Stimulated activated CD4-positive, alpha-beta T cell treated with anti-CD3 and anti-CD28 coated beads, Interleukin-15, amount 100 ng/mL, for 48 hours (primary cell): ENCODE results near the gene MCTP2.

Source experiments
- DNase-seq, 2 donors: peaks; one replicate each; pipeline ENCODE4 v3.0.0-alpha.2; 2020; ENCODE audit warnings: low read depth in 2 of 2

Gene MCTP2

DNA sequence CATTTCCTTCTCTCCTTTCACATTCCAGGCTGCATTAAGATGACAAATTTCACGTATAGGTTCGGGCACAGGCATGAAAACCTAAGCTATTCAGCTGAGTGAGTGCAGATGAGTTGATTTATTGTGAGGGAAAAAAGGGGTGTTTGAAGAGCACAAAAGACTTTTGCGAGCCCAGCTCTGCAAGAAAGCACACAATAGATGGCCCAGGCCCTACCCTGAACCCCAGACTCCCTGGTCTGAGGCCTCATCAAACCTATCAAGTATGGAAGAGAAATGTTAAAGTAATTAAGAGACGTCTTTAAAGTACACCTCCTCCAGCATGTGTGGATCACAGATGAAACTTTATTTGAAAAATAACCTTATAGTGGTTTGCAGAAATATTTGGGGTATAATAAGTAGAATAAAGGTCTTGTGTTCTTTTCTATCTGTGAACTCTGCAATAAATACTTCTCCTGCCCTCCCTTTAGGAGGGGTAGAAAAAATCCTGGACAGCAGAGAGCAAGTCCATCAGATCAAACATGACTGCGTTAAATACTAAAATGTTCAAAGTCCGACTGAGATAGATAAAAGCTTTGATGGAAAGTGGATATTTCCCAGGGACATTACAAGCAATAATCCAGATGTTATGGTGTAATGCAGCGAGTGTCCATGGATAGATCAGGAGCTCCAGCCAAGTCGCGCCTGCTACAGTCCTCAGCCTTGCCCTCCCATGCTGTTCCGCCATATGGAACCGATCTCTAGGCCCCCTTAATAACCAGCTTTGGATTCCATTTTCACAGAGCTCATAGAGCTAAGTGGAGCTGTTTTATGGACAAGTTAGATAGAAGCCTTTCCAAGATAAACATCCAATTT is 121.5 kb downstream of the MCTP2 start:
- DNase-seq, result no peak

GRCh38 chr15:94353488-94353820 is 122.1 kb downstream of the MCTP2 start:
- DNase-seq, result no peak

DNA sequence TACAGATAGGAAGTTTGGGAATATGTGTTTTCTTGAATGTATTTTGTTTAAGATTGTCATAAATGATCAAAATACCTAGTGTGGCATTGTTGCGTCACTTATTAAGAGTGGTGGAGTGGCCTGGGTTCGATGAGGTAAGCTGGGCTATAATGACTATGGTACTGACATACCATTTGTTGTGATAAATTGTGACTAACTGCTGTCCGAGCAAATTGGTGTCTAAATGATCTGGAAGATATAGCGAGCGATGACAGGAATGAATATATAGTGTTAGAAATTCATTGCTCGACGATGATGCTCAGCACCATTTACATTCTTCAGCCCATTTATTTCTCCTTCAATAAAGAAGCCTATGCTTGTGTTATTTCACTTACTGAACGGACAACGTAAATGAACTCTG is 123.3 kb downstream of the MCTP2 start:
- DNase-seq, result no peak

DNA sequence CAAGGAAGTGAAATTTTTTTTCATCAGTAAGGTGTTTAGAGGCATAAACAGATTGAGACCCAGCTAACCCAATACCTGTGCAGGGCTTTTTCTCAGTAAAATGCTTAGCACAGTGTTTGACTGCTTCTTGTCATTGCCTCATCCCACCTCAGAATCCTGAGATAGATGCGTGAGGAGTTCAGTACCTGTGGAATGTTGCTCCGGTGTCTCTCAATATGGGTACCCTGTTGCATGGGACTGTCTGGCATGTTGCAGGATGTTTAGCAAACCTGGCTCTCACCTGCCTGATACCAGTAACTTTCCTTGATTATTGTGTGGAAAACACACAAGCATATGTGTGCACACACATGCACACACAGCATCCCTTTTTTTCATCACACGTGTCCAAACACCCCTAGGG is 128.4 kb downstream of the MCTP2 start:
- DNase-seq, result no peak

DNA sequence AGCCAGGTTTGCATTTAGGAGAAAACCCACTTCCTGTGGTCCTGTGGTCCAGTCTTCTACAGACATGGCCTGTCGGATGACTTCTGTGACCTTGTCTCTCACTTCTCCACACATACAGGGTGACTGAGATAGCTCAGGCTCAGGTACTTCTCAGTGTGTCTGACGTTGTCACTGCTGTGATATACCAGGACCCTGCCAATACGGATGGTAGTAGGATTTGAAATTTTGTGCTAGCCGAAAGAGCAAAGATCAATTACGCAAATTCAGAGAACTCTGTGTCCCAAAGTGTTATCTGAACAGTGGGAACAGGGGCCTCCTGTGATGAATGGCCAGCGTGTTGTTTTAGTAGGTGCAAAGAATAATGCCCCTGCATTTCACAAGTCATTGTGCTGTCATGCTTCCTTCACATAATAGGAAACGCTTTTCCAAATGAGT is 128.9 kb downstream of the MCTP2 start:
- no peak for DNase-seq

GRCh38 chr15:94362385-94363092 is 131.2 kb downstream of the MCTP2 start:
- no peak for DNase-seq

DNA sequence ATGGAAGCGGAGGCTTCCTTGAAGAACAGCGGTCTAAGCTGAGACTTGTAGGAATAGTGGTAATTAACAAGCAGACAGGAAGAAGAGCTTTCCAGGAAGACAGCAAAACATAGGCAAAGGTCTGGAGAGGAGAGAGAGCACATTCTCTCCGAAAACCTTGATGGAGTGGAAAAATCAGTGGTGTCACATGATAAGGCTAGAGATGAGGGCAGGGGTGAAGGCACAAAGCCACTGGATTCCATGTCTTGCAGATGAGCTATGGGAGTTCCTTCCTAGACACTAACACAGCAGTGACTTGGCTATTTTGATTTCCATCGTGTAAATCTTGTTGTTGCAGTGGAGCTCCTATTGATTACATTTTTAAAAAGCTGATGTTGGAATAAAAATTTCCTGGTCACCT is 132.0 kb downstream of the MCTP2 start:
- DNase-seq, result no peak

GRCh38 chr15:94366781-94367180 is 135.4 kb downstream of the MCTP2 start:
- DNase-seq, result no peak

DNA sequence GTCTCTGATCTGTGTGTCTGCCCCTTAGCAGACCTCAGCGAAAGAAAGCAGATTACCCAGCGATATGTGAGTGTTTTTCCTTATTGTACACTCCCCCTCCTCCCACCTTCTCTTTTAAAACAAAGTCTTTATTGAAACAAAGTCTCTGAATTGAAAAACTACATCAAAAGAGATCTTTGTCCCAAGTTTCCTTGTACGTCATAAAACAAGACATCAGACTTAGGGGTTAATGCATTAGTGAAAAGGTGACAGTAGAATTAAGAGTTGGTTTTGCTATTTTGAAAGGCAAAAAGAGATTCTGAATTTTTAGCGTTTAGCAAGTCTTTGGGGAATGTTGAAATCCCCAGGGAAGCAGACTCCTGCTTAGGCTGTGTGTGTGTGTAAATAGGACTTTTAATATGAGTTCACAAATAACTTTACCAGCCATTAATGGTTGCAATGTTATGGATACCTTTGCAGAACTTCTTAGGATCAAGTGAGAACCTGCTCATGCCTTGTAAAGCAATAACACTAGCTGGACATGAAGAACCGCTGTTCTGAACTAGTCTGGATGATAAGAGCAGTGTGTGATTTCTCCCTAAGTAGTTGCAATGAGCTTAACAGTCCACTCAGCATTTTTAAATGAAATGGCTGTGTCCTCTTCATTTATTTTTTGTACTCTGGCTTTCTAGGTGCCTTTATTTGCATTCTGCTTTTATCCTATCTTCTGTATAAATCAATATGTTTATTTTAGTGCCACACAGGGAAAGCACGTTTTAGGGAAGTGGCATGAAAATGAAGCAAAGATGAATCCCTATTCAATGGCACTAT is 136.6 kb downstream of the MCTP2 start:
- no peak for DNase-seq

- no peak for DNase-seq
Observed at GRCh38 chr15:94370206-94370935, 139.0 kb downstream of the MCTP2 start.

DNA sequence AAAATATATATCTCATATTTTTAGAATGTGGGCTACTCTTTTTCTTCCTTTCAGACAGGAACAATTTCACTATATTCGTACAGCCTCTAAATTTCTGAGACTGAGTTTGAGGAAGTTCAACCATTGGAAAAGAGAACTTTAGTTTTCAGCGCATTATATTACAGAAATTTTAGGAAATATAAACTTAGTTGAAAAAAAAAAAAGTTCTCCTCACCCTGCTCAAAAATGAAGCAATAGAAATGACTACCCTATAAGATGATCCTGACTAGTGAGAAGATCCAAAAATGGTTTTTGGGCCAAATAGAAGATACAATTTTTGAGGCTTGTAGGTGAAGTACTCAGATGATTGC is 139.6 kb downstream of the MCTP2 start:
- DNase-seq, result no peak

GRCh38 chr15:94372821-94373220 is 141.5 kb downstream of the MCTP2 start:
- DNase-seq, result no peak

DNA sequence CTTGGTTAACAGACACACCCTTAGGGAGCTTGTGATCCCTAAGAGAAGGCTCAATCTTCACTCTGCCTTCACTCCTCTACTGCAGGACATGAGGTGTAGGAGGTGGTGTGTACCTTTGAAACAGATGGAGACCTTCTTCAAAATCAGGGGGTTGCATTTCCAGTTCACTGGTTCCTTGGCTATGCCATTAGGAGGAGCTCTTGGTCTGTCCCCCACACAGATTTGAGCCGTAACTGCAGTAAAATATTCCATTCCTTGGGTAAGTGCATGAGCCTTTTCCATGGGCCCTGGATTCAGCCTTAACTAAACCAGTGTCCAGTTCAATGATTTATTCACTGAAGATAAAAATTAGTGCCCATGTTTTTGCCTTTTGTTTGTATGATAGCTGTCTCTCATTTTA is 144.6 kb downstream of the MCTP2 start:
- no peak for DNase-seq

DNA sequence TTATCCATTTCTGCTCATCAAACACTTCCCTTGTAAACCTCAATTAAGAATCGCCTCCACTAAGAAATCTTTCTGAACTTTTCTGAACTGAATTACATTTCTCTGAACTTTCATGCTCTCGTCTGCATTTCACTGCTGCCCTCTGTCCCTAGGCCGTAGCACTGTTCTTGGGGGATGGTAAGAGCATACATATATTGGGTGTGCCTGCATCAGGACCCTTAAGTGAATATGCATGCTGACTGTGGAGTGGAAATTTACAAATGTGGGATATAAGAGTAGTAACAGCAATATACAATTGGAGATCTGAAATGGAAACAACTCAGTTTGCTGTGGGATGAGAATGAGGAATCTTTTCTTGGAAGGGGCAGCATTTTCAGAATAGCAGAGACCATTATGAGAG is 148.6 kb downstream of the MCTP2 start:
- DNase-seq, result no peak

- no peak for DNase-seq
Observed at GRCh38 chr15:94380798-94381197, 149.4 kb downstream of the MCTP2 start.

DNA sequence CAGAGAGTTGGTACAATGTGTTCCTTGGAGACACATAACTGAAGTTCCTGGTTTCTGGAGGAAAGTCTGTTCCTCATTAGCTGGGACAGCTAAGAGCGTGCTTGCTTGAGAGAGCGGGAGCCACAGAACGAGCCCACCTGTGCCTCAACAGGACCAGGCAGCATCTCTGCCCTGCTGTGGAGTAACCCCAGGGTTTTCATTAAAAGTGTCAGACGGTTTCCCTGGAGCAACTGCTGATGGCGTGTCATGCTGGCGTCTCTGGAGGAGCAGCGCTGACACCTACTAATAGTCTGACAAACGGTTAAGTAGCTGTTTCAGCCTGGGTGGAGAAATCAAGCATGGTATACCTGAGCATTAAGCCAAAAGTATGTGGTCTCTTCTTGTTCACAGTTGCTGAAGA is 150.0 kb downstream of the MCTP2 start:
- no peak for DNase-seq

DNA sequence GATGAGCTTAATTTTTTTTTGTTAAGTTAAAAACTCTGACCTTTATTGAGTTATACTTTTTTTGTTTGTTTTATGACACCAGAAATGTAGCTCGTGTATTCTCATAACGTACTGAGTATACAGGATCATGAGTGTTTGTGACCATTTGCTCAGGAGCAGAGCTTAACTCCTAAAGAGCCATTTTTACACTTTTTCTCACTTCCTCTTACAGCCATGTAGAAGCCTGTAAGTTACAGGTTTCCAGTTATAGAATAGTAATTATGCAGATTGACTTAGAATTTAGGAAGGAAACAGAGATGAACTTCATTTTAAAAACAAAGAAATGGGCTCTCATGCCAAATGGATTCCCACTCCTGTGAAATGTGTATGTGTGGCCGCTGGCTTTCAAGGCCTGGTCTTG is 151.7 kb downstream of the MCTP2 start:
- no peak for DNase-seq

GRCh38 chr15:94383706-94384105 is 152.3 kb downstream of the MCTP2 start:
- no peak for DNase-seq

DNA sequence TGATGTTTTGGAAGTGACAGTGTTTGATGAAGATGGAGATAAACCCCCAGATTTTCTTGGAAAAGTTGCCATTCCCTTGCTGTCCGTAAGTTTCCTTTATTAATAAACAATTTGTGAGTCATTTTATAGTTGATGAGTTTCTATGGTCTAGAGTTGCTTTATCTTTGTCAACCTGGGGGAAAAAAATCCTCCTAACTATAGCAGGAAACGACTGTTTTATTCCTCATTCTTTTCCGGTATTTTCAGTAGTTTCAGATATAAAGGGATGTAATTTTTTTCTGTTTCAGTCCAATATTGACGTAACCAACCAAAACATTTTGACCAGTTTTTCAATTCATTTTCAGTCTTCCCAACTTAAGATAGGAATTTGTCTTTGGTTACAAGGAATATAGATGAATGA is 154.1 kb downstream of the MCTP2 start:
- no peak for DNase-seq

DNA sequence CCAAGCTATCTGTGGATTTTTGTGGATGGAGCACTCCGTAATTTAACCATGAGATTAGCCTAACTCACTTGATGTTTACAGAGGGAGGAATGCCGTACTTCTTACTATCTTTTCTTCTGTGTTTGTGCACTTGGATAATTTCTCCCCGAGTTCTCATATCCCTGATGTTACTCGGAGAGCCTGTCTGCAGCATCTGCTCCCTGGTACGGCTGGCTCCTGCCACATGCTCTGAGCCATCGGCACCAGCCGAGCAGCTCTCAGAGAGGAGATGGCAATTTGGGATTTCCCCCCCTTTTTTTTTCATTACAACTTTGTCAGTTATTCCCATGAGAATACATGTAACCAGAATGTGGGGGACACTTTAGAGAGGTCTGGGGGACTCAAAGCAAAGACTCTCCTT is 155.0 kb downstream of the MCTP2 start:
- DNase-seq, result no peak

- no peak for DNase-seq
Observed at GRCh38 chr15:94387442-94387841, 156.1 kb downstream of the MCTP2 start.

GRCh38 chr15:94387849-94388441 is 156.6 kb downstream of the MCTP2 start:
- no peak for DNase-seq
